Measurements from ENCODE around the gene FAM216B.
"Not testable (repeated sequence)": the region's sequence is repeated elsewhere in the genome, so short reads cannot be mapped to it uniquely, and the experiment has no call there.

The FAM216B gene

DNA sequence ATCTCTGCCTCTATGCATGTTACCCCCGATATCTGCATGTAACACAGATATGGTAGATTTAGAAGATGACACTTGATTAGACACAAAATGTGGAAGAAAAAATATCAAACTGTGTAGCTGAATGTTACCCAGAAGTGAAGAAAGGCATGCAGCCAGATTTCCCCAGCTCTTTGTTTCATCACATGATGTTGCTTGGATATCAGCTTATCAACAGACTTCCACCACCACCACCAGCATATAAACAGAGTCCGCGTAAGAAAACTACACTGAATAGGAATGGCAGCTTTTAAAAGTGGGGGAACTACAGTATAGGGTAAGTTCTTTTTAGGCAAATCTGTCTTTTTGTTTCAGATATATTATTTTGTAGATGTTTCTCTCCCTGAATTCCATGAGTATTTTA, at the start of gene FAM216B:
FAM216B (plus strand) TSS at position 233 of the 400 bp plus-strand sequence. CDS start 2,484 bp downstream, outside the sequence.
- no peak for DNase-seq

DNA sequence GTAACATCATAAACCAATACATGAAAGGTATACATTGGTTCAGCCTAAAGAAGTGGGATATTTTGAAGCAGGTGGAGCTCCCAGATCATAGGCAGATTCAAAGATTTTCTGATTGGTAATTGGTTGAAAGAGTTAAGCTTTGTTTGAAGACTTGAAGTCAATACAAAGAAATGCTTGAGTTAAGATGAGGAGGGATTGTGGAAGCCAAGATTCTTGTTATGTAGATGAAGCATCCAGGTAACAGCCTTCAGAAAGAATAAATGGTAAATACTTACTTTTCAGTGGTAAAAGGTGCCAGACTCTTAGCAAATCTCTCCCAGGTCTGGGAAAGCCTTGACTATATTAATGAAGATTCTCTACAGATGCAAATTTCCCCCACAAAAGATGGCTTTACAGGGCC, 49.3 kb upstream of the FAM216B start:
- no peak for DNase-seq

DNA sequence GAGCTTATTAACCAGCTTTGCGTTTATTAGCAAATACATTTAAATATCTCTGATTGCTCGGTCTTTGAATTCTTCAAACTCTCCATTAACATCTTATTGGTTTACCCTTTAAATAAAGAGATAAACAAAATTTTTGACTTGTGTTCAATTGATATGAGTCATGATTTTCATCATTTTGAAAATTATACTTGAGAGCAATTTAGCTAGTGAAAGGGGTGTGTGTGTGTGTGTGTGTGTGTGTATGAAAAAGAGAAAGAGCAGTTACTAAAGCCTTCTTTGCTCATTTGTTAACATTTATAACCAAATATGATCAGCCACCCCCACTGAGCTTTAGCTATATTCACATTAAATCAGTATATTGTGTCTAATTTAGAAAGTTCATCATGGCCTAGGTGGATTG, 48.3 kb upstream of the FAM216B start:
- no peak for DNase-seq

DNA sequence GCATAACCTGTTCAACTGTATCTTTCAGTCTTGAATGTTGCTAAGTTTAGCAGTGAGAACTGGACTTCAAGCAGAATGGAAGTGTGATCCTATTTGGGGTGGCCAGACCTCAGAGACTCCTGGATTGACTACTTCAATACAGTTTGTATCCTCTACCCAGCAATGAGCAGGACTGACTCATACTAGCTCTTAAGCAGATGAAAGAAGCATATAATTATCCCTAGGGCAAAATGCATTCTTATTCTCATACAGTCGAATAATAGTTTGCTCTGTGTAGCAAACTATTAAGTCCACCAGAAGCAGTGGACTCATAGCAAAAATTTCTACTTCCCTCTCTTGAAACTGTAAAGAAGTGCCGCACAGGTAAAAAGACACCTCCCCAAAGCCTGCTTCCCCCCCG, 46.4 kb upstream of the FAM216B start:
- DNase-seq: no peak

DNA sequence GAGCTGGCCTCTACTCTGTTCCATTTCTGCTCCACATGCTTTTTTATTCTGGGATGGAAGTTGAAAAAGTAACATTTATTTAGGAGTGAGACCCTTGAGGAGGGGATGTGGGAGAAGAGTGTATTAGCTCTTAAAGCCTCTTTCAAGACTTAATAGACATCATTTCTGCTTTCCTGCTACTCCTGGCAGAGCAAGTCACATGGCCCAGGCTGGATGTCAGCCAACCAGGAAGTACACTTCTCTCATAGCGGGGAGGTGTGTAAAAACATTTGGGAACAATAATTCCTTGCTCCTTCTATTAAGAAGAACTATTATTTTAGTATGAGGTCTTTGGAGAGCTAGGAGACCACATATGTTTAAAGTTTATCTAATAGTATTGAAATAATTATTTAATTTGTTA, 40.6 kb upstream of the FAM216B start:
- DNase-seq: no peak

DNA sequence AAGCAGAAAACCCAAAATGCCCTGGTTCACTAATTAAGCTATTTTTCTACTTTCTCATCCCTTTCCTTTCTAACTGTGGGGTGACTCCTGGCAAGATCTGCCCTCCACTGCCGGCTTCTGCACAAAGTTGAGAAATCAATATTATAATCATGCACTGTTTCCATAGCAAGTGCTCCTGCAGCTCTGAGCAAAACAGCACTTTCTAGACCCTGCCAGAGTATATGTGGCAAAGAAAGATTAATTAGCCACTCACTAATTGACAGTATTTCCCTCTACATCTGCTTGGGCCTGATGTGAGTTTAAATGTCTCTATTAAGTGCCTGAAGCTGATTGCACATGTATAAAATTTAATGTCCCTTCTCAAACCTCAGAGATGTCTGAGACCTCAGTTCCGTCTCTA, 39.5 kb upstream of the FAM216B start:
- DNase-seq: no peak

DNA sequence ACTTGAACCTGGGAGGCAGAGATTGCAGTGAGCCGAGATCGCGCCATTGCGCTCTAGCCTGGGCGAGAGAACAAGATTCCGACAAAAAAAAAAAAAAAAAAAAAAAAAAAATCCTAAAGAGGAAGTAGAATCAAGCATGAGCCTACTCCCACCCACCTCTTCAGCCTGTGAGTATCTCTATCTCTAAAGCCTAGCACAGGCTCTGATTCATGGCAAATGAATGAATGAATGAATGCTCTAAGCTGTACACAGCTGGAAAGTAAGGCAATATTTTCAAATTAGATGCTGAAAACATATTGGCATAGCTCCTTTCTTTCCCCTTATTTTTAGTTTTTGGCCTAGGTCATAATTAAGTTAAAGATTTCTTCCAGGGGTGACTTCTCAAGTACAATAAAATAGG, 35.7 kb upstream of the FAM216B start:
- no peak for DNase-seq

DNA sequence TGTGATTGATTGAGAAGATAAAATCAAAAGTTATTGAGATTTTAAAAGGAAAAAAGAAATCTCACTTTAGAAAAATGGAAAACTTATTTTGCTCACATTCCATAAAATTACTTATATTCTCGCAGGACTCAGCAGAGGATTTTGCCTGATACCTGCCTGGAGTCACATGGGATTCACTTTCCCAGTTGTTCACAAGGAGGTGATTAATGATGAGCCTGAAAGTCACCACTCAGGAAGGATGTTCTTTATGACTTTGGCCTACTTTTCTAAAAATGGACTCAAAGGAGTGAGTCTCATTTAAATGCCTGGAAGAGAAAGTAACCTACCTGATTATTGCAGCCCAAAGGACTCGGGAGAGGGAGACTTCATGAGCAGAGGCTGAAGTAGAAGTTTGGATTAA, 34.5 kb upstream of the FAM216B start:
- no peak for DNase-seq

DNA sequence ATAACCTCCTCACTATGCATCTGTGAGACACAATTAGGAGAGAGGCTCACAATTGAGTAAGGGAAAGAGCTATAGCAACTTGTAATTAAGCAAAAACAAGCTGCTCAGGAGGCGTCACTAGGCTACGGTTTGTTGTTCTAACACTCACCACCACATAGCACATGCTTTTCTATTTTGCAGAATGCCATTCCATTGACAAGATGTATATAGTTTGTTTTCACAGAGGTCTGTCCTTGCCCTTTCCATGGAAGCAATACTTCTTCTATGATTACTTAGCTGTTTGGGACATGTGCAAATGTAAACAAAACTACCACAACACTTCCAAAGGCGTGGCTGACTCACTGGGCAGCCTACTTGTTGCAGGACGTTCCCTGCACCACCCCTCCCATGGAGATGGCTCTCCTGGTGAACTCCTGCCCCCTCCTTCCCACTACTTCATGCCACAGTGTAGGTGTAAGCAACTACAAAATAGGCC, 33.9 kb upstream of the FAM216B start:
- peak; percentile 64 for DNase-seq

DNA sequence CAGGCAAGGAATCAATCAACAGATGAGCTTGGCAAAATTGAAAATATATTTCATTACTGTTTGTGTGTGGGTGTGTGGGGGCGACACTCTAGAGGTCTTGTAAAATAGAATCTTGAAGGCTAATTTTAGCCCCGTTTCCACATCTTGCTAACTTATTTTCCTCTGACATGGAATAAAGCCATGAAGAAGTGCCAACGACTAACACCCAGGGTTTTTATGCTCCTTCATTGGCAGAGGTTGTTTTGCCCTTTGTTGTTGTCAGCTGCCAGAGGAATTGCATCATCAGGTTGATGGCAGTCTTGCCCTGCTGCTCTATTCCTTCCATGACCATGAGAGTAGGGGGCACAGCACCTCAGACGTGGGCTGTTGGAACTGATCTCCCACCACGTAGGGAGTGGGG, 30.6 kb upstream of the FAM216B start:
- DNase-seq: no peak

DNA sequence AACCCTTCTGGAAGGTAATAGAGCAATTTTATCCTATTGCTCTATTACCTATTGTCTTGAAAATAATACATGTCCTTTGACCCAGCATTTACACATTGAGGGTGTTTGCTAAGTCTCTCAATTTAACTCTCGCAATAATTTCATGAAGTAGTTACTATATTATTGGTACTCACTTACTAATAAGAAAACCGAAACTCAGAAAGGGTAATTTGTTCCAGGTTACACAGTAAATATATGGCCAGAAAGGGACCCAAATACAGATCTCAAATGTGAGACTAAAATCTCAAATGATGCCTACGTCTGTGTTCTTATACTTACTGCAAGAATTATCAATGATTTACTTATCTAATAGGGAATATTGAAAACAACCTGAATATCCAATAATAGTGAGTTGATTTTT, 29.7 kb upstream of the FAM216B start:
- no peak for DNase-seq

DNA sequence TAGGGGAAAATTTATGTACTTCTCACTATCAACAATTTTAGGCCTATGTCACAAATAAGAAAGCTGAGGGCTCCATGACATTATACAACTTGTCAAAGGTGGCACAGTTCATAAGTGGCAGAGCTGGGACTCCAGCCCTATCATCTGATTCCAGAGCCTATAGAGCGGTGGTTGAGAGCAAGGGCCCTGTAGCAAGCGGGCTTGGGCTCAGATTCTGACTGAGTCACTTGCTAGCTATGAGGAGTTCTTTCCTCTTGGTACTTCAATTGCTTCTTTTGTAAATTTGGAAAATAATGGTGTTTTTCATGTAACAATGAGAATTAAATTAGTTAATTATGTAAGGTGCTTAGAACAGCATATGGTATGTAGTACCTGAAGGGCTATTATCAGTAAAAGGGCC, 28.7 kb upstream of the FAM216B start:
- DNase-seq: no peak

DNA sequence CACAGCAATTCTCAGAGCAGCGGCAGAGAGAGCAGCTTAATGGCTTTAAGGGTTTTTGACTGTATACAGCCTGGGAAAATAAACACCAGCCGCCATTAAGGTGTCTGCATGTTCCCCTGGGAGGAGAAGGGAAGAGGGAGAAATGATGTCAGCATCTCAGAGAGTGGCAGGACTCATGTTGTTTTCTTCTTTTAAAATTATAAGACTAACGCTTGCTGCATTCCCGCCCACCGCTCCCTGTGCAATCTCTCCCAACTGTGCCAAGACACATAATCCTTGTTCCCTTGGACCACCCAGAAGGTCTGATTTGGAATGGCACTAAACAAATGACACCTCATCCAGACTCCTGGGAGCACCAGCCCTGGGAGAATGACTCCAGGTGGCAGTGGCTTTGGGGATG, 27.7 kb upstream of the FAM216B start:
- peak; percentile 12 for DNase-seq

DNA sequence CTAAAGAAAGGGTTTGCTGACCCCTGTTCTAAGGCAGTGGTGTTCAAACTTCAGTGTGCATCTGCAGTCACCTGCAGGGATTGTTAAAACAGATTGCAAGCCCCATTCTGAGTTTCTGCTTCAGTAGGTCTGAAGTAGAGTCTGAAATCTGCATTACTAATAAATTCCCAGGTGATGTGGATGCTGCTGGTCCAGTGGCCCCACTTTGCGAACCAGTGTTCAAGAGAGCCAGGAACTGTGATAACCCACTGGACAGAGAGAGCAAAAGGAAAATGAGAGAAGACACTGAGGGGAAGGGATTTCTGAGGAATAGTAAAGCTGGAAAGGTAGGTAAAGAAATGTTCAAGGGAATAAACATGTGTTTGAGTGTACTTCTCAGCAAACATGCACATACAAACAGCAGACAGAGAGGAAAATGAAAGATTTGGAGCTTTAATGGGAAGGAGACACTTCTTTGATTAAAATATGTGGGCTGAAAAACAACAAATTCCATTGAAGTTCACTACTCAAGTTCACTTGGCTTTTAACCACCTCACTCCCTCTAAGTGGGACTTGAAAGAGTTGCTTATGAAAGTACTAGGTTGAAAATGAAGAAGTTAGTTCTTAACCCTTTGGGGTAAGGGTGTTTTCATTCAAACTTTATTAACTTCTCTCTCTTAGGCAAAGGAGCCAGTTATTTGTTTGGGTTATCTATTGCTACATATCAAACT, 26.4 kb upstream of the FAM216B start:
- DNase-seq: no peak

DNA sequence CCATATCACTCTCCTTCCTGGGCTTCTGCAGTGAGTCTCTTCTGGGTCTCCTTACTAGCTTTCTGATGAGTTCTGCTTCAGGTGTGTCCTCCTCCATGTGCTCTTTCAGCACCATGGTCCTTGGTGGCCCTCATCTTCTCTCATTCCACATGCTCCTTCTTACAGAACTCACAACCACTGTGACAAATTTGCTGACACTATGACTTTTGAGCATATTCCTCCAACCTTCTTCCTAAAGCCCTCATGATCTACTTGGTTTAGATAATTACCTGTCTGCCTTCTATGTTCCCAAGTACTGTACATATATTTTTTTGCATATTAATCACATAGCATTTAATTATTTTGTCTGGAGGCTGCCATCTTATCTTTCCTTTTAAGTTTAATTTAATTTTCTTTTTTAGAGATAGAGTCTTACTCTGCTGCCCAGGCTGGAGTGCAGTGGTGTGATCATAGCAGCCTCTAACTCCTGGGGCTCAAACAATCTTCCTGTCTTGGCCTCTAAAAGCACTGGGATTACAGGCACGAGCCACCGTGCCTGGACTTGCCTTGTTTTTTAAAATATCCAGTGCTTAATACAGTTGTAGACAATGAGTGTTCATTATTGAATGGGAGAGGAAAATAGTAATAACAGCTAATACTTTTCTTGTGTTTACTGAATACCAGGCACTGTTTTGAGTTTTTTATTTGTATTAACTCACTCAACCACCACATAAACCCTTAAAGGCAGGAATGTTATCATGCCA, 23.5 kb upstream of the FAM216B start:
- no peak for DNase-seq

DNA sequence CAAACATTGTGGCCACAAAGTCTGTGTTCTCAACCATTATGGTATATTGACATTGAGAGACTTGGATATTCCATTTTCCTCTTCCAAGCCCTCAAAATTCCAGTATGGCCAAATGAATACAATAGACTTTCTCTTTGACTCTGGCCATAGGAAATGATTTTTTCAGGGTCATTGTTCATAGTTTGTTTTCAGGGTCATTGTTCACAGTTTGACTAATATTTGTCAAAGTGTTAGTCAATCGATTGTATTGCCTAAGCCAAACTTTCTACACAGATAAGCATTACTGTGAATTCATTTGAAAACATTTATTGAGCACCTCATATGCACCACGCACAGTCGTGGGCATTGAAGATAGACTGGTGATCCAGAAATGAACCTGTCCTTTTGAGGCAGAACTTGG, 22.9 kb upstream of the FAM216B start:
- no peak for DNase-seq

DNA sequence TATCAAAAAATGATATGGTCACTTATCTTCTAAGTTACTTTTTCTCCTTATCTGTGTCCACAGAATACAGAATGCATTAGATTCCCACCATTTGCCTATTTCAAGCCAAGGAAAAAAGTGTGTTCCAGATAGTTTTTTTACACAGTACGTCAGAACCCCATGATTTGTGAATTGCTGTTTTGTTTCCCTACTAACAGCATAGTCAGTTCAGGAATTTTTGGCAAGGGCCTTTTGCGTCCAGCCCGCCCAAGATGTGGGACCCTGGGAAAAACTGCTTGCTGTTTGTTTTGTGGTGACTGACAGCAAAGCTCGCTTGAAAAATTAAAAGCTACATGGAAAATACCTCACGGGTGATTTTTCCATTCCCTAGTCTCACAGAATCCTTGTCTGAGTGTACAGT, 20.4 kb upstream of the FAM216B start:
- DNase-seq: peak; percentile 45

DNA sequence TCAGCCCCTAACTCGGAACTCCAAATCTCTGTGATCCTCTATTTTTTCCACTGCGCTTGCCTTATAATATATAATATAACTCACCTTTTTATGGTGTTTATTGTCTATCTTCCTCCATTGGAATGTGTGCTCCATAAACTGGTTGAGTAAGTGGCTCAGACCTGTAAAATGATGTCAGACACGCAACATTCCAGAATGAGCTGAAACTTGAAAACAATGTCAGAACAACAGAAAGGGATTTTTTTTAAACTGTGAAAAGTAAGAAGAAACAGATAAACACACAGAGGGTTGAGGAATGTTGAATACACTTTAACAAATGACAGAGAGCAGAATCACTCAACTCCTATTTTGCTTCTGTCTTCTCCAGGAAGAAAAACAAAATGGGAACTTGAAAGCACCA, 19.1 kb upstream of the FAM216B start:
- DNase-seq: peak; percentile 28

DNA sequence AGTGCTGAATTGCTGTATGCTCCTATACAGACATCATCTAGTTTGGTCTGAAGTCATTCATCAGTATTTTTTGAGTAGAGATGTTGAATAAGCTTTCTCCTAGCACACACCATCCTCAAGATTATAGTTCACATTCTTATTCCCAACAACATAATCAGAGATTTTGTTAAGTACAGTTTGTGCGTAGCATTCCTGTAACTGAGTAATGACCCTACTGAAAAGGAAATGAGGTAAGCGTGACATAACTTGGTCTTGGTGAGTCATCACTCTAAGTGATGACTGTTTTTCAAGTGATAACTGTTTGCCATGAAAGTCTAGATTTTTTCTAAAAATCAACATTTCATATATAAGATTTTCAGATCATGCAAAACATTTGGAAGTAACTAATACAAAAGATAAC, 18.5 kb upstream of the FAM216B start:
- DNase-seq: peak; percentile 78

DNA sequence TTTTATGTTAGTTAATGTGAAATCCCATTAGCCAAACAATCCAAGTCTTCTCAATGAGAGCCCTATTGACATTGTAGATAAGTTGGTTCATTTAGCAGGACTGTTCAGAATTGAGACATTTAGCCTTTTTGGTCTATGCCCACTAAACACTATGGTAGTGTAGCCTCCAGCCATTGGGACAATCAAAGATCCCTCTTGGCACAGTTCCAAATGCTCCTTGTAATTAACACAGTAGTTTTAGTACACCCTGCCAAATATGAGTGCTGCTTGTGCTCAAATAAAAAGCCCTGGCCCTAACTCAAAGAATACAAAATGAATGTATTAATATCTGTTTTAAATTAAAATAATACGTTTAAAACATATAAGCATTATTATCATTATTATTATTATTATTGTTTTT, 15.4 kb upstream of the FAM216B start:
- no peak for DNase-seq

DNA sequence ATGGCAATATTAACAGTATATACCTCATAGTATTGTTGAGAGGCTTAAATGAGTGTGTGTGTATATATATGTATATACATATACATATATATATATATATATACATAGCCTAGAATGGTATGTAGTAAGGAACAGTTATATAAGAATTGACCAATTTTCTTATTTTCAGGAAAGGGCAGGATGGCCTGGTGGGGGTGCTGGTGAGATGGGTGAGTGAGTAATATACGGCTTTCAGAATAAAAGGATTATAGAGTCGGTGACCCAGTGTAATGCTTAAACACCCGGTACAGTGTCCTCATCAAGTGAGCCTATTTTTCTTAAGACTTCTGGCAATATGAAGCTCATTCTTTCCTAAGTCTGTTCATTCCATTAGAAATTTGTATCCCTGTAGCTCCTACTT, 11.7 kb upstream of the FAM216B start:
- no peak for DNase-seq

DNA sequence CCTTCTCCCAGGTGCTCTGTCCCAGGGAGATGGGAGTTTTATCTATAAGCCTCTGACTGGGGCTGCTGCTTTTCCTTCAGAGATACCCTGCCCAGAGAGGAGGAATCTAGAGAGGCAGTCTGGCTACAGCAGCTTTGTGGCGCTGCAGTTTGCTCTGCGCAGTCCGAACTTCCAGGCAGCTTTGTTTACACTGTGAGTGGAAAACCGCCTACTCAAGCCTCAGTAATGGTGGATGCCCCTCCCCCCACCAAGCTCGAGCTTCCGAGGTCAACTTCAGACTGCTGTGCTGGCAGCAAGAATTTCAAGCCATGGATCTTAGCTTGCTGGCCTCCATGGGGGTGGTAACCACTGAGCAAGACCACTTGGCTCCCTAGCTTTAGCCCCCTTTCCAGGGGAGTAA, 4.8 kb upstream of the FAM216B start:
- not testable (repeated sequence) for DNase-seq

DNA sequence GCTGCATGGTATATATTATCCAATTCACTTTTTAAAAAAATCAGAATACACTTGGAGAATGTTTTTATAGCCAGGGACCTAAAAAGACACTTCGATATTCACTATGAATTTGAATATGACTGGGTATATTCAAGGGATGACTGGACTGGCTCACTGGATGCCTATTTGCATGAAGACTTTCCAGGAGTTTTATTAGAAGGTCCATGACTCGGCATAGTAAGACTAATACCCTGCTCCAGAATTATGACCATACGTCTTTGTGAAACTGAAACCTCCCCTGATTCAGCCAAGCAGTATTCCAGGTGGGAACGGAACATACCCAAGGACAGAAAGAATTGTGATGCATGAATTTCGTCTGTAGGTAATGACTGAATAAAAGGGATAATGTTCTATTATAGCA, 3.9 kb upstream of the FAM216B start:
- no peak for DNase-seq

DNA sequence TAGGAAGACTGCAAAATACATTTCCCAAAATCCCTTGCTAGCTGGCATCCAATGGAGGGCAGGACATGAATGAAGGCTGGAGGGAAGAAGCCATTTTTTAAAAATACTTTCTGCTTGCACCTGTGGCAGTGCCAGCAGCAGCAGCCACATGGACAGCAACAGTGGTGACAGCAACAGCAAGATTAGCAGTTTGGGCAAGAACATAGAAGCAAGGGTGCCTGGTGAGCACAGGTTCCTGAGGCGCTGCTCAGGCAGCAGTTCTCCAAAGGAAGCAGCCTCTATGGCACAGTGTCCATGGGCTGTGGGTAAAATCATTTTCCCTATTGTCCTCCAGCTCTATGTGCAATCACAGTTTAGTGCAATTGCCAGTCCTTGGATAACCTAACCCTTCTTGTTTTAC, 1.3 kb upstream of the FAM216B start:
- no peak for DNase-seq

DNA sequence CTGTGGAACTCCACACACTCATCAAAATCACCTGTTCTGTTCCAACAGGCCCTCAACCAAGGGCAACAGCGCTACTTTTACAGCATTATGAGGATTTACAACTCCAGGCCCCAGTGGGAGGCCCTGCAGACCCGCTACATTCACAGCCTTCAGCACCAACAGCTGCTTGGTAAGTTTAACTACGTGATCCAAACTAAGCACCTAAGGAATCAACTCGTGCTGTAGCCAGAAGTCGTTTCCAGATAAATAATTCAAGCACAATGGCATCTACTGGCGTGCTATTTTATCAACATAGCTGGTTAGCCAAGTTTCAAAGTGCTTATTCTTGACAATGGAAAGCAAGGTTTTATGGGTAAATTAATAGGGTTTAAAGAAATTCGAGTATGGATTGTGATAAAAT, 5.3 kb downstream of the FAM216B start:
- no peak for DNase-seq
